A673 (cell line): ENCODE results near the gene GTF2F1.

Source experiments
- EZH2 ChIP-seq: fragments of 200-600 bp; sonication (generic); IDR thresholded peaks from 2 replicates; pipeline ENCODE4 v1.6.1; 2017; ENCODE audit warnings: borderline replicate concordance, low read depth, mild to moderate bottlenecking, mixed read lengths, antibody characterized with exemption, low read length; ENCODE audit not compliant: poor library complexity, severe bottlenecking
- TF ChIP-seq, protein P1 (sequence below): fragments of 300-800, 200-600 bp; sonication (generic); conservative IDR thresholded peaks from 2 replicates; pipeline ENCODE4 v1.5.1; 2017; ENCODE audit warnings: low read depth, mild to moderate bottlenecking, antibody characterized with exemption, low read length, moderate library complexity, mixed read lengths

DNA sequence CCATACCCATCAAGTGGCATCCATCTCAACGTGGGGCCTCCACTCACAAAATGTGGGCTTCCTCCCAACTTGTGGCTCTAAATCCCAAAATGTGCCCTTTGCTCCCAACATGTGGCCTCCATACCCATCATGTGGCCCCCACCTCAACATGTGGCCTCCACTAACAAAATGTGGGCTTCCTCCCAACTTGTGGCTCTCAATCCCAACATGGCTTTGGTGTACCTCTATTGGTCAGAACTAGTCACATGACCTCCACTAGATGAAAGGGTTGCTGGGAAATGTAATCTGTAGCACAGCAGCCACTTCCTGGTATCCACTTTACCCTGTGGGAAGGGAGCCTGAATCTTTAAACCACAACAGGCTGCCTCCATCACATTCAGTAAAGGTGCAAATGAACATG, 49.5 kb downstream of the GTF2F1 start:
- TF ChIP-seq, protein P1, sequence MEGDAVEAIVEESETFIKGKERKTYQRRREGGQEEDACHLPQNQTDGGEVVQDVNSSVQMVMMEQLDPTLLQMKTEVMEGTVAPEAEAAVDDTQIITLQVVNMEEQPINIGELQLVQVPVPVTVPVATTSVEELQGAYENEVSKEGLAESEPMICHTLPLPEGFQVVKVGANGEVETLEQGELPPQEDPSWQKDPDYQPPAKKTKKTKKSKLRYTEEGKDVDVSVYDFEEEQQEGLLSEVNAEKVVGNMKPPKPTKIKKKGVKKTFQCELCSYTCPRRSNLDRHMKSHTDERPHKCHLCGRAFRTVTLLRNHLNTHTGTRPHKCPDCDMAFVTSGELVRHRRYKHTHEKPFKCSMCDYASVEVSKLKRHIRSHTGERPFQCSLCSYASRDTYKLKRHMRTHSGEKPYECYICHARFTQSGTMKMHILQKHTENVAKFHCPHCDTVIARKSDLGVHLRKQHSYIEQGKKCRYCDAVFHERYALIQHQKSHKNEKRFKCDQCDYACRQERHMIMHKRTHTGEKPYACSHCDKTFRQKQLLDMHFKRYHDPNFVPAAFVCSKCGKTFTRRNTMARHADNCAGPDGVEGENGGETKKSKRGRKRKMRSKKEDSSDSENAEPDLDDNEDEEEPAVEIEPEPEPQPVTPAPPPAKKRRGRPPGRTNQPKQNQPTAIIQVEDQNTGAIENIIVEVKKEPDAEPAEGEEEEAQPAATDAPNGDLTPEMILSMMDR, result no peak
- no peak for TF ChIP-seq EZH2
